ENCODE results near the gene STMND1. TPM values are rescaled to one million over a fixed set of nuclear protein-coding genes. Genes with fewer than 3 reads are reported as not detected.

The STMND1 gene
- total RNA-seq, 6 experiments from 2014 or later = 0.11 to 0.15 (median 0.14) TPM; not detected in 3

DNA sequence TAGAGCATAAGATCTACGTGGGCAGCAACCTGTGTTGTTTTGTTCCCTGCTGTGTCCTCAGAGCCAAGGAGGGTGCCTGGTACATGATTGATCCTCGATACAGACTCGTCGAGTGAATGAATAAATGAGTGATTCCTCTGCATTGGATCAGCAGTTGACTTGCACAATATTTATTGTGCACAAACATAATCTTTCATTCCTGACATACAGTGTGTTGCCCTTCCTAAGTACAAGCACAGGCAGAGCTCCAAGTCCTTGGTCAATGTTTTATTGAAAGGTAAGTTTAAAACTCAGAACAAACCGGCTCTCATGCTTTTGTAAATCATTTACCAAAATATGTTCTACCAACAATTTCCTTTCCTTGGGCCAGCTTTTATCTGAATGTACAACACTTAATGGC lies 57.4 kb downstream of the STMND1 start:
- Mint-ChIP-seq H3K36me3 (ENCODE audit: low read depth) (no peaks in the 10 kb centered on the region), H3K27ac (no peak overlapping the region), H3K4me3 (no peak overlapping the region), H3K9me3 (no peaks in the 10 kb centered on the region), H3K27me3 (ENCODE audit: insufficient read depth) (0 out of 2 replicates have a peak, but pooled peaks cover 2% of the 10 kb centered on the region), H3K4me1 (ENCODE audit: low read depth) (peaks cover 14% of the 10 kb centered on the region)
- TF ChIP-seq, protein P1, sequence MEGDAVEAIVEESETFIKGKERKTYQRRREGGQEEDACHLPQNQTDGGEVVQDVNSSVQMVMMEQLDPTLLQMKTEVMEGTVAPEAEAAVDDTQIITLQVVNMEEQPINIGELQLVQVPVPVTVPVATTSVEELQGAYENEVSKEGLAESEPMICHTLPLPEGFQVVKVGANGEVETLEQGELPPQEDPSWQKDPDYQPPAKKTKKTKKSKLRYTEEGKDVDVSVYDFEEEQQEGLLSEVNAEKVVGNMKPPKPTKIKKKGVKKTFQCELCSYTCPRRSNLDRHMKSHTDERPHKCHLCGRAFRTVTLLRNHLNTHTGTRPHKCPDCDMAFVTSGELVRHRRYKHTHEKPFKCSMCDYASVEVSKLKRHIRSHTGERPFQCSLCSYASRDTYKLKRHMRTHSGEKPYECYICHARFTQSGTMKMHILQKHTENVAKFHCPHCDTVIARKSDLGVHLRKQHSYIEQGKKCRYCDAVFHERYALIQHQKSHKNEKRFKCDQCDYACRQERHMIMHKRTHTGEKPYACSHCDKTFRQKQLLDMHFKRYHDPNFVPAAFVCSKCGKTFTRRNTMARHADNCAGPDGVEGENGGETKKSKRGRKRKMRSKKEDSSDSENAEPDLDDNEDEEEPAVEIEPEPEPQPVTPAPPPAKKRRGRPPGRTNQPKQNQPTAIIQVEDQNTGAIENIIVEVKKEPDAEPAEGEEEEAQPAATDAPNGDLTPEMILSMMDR (IDR thresholded peaks at IDR 0.05) = no peak
- DNase-seq = no peak

DNA sequence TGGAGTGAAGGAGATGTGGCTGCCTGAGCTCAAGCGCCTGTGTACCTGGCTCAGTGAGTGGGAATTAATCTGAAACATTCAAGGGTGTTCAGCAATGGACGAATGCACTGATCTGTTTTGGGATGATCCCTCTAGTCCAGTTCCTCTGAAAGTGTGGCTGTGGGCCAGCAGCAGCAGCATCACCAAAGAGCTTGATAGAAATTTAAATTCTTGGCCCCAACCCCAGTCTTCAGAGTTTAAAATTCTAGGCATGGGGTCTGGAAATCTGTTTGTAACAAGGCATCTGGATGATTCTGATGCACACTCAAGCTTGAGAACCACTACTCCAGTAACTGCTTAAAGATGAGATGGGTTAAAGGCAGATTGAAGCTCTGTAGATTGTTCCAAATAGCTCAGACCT lies 59.2 kb downstream of the STMND1 start:
- peaks cover 28% of the 10 kb centered on the region for H3K4me1 Mint-ChIP-seq (ENCODE audit: low read depth)
- no peak overlapping the region for H3K4me3 Mint-ChIP-seq
- DNase-seq = no peak
- H3K27me3 Mint-ChIP-seq (ENCODE audit: insufficient read depth) = 0 out of 2 replicates have a peak, but pooled peaks cover 2% of the 10 kb centered on the region
- H3K36me3 Mint-ChIP-seq (ENCODE audit: low read depth) = no peaks in the 10 kb centered on the region
- no peak overlapping the region for H3K27ac Mint-ChIP-seq
- no peaks in the 10 kb centered on the region for H3K9me3 Mint-ChIP-seq
- TF ChIP-seq, protein P1 (IDR thresholded peaks at IDR 0.05) = no peak

DNA sequence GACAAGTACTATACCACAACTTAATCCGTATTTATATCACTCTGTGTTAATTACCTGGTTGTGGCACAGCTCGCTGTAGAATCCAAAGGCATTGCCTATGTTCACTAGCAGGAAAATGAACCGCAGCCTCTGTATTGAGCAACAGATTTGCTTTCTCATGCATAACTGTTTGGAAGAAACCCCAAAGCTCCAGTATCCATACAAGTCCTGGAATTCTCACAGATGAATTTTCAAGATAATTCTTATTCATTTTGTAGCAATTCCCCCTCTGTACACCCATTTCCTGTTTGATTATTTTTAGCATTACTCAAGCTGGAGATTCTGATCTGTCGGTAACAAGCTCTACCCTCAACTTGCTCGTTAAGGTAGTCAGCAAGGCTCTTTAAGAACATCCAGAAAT lies 63.5 kb downstream of the STMND1 start:
- Mint-ChIP-seq H3K4me1 (ENCODE audit: low read depth) (peaks cover 36% of the 10 kb centered on the region), H3K4me3 (peak overlapping the region; percentile 12; the same call in 1 of the 2 replicates), H3K9me3 (no peaks in the 10 kb centered on the region), H3K27me3 (ENCODE audit: insufficient read depth) (no peaks in the 10 kb centered on the region), H3K27ac (peak overlapping the region; percentile 27), H3K36me3 (ENCODE audit: low read depth) (no peaks in the 10 kb centered on the region)
- TF ChIP-seq, protein P1 (IDR thresholded peaks at IDR 0.05) = no peak
- peak; percentile 73 for DNase-seq

DNA sequence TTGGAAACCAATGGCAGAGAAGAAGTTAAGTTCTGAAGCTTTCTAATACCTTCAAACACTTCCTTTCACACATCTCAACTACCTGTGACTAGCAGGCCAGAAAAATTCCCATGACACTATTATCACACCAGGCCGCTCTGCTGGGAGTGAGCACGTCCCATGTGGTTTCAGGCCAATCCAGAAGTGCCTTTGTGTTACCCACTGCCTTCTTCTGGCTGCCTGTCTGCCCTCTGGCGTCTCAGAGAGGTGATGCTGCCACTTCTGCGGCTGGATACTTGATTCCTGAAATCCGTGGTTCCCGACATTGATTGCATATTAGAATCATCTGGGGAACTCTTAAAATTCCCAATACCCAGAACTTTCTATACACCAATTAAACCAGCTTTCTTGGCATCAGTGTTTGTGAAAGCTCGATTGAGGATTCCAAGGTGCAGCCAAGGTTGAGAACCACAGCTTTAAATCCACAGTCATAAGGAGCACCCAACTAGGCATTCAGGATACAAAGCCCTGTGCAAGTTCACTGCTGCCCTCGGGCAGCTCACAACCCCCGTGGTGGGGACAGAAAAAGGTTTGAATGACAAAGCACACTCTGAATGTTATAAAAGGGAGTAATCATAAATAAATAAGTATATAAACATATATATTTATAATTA lies 65.6 kb downstream of the STMND1 start:
- Mint-ChIP-seq H3K4me1 (ENCODE audit: low read depth) (peaks cover 32% of the 10 kb centered on the region), H3K27ac (no peak overlapping the region), H3K4me3 (no peak overlapping the region), H3K27me3 (ENCODE audit: insufficient read depth) (no peaks in the 10 kb centered on the region), H3K9me3 (no peaks in the 10 kb centered on the region), H3K36me3 (ENCODE audit: low read depth) (no peaks in the 10 kb centered on the region)
- TF ChIP-seq, protein P1 (IDR thresholded peaks at IDR 0.05) = peak; percentile 55; the same call in 1 of the 2 replicates
- peak; percentile 43 for DNase-seq

DNA sequence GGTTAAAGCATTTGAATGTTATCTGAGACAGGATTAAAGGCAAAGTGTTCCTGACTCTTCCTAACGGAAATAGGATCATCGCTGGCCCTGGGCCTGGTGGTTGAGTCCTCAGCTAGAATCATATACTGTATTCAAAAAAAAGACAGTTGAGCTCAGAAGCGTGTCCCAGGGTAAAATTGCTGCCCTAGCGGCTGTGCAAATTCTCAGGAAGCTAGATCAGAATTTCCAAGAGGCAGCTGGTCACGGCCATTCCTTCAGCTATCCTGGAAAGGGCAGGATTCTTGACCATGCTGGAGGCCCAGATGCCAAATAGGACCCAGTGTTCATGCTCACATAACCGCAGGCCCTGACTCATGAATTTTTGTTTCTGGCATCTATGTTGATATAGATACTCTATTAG lies 67.4 kb downstream of the STMND1 start:
- Mint-ChIP-seq H3K4me1 (ENCODE audit: low read depth) (peaks cover 39% of the 10 kb centered on the region), H3K27me3 (ENCODE audit: insufficient read depth) (no peaks in the 10 kb centered on the region; the same call in 1 of the 2 replicates), H3K36me3 (ENCODE audit: low read depth) (no peaks in the 10 kb centered on the region), H3K4me3 (no peak overlapping the region), H3K9me3 (no peaks in the 10 kb centered on the region), H3K27ac (peak overlapping the region; percentile 63; the same call in 1 of the 2 replicates)
- DNase-seq = peak; percentile 56
- TF ChIP-seq, protein P1 (IDR thresholded peaks at IDR 0.05) = no peak
